Ishikawa (cell line): ENCODE measurements around the gene NTNG1.

Experiments
- CEBPB ChIP-seq: IDR thresholded peaks from 2 replicates; pipeline ENCODE4 v1.6.1; 2012
- CREB1 ChIP-seq: IDR thresholded peaks from 2 replicates; pipeline ENCODE4 v1.6.1; 2012; ENCODE audit warnings: low read depth
- EGR1 ChIP-seq: IDR thresholded peaks from 2 replicates; pipeline ENCODE4 v1.6.1; 2012
- EP300 ChIP-seq: IDR thresholded peaks from 2 replicates; pipeline ENCODE4 v1.6.1; 2012; ENCODE audit warnings: borderline replicate concordance
- FOXM1 ChIP-seq: IDR thresholded peaks from 2 replicates; pipeline ENCODE4 v1.6.1; 2012; ENCODE audit warnings: low read depth, borderline replicate concordance
- NFIC ChIP-seq: IDR thresholded peaks from 2 replicates; pipeline ENCODE4 v1.6.1; 2012
- RAD21 ChIP-seq: IDR thresholded peaks from 2 replicates; pipeline ENCODE4 v1.6.1; 2012; ENCODE audit warnings: low read depth
- REST ChIP-seq: IDR thresholded peaks from 2 replicates; pipeline ENCODE4 v1.6.1; 2012; ENCODE audit warnings: low read depth, mild to moderate bottlenecking
- TAF1 ChIP-seq: IDR thresholded peaks from 2 replicates; pipeline ENCODE4 v1.6.1; 2012; ENCODE audit warnings: low read depth, mild to moderate bottlenecking
- TCF12 ChIP-seq: IDR thresholded peaks from 2 replicates; pipeline ENCODE4 v1.6.1; 2012; ENCODE audit warnings: low read depth
- TEAD4 ChIP-seq: IDR thresholded peaks from 2 replicates; pipeline ENCODE4 v1.6.1; 2012
- USF1 ChIP-seq: IDR thresholded peaks from 2 replicates; pipeline ENCODE4 v1.6.1; 2012
- YY1 ChIP-seq: IDR thresholded peaks from 2 replicates; pipeline ENCODE4 v1.6.1; 2012; ENCODE audit warnings: low read depth
- ZBTB7A ChIP-seq: IDR thresholded peaks from 2 replicates; pipeline ENCODE4 v1.6.1; 2012; ENCODE audit warnings: low read depth
- TF ChIP-seq, protein P1 (sequence below): IDR thresholded peaks from 2 replicates; pipeline ENCODE4 v1.6.1; 2012

Gene NTNG1

DNA sequence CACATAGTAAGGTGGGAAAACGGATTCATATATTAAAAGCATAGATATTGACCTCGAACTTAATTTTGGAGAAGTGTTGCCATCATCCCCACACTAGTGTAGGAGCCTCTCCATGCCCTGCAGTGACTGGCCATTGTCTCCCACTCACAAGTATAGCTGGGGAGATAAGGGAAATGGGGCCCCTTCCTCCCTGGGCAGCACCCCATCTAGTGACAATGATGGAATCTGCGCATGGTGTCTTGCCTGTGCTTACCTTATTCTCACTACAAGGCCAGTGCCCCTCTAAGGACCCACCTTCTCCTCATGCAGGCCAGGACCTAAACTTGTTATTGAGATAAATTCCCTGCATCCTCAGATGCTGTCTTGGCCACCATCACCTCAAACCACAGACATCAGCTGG, 374.9 kb downstream of the NTNG1 start:
- TF ChIP-seq USF1 (no peak), TAF1 (no peak), FOXM1 (no peak), TCF12 (no peak), CEBPB (no peak), CREB1 (no peak), NFIC (no peak), TEAD4 (no peak)

DNA sequence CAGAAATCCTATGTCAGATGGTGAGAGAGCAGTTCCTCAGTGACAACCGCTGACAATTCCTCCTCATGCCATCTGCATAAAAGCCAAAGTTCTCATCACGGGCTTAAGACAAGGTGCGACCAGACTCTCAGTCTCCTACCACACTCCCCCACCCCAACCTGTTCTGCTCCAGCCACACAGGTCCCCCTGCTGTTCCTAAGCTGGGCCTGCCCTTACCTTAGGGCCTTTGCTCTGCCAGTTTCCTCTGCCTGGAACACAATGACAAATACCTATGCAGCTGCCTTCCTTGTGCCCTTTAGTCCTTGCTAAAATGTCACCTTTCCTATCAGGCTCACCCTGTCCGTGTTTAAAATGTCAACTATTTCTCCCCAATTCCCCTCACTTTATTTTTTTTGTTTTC, 382.2 kb downstream of the NTNG1 start:
- TF ChIP-seq TEAD4 (no peak), FOXM1 (no peak), YY1 (no peak), USF1 (no peak)
- TF ChIP-seq, protein P1, sequence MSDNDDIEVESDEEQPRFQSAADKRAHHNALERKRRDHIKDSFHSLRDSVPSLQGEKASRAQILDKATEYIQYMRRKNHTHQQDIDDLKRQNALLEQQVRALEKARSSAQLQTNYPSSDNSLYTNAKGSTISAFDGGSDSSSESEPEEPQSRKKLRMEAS = no peak

GRCh38 chr1:107523736-107524135, 382.9 kb downstream of the NTNG1 start:
- no peak for TF ChIP-seq REST
- no peak for TF ChIP-seq FOXM1
- no peak for TF ChIP-seq TEAD4

GRCh38 chr1:107524301-107524700, 383.5 kb downstream of the NTNG1 start:
- no peak for TF ChIP-seq EP300

DNA sequence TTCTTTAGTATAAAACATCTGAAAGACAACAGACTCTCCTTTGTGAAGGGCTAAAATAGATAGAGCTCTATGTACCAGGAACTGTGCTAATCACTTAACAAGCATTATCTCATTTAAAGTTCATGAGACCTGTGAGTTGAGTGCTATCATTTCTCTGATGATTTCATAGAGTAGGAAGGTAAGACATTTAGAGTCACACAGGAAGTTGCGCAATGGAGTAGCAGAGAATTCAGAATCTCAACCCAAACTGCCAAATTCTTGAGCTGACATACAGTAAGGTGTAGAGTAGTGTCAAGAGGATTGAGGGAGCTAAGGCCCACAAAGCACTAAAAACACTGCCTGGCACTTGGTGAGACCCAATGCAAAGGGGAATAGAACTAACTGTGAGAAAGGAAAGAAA, 384.3 kb downstream of the NTNG1 start:
- TF ChIP-seq ZBTB7A = no peak
- TF ChIP-seq, protein P1 = no peak
- no peak for TF ChIP-seq TAF1
- TF ChIP-seq USF1 = no peak
- TF ChIP-seq YY1 = no peak
- TF ChIP-seq FOXM1 = no peak
- peak; percentile 97 for TF ChIP-seq CEBPB

DNA sequence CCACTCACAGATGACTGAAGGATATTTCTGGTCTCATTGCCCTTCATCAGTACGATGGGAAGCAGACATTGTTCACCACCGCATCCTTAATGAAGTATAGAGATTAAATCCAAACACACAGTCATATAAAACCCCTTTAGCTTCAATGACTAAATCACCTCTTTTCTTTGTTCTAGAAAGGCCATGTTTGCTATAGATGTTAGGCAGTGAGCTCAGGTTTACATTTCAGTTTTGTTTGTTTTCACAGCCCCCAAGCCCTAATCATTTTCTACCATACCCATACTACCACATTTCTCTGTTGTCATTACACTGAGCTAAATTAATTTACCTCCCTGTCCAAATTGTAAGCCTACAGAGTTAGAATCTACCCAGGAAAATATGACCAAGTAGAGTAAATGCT, 385.1 kb downstream of the NTNG1 start:
- no peak for TF ChIP-seq CEBPB

DNA sequence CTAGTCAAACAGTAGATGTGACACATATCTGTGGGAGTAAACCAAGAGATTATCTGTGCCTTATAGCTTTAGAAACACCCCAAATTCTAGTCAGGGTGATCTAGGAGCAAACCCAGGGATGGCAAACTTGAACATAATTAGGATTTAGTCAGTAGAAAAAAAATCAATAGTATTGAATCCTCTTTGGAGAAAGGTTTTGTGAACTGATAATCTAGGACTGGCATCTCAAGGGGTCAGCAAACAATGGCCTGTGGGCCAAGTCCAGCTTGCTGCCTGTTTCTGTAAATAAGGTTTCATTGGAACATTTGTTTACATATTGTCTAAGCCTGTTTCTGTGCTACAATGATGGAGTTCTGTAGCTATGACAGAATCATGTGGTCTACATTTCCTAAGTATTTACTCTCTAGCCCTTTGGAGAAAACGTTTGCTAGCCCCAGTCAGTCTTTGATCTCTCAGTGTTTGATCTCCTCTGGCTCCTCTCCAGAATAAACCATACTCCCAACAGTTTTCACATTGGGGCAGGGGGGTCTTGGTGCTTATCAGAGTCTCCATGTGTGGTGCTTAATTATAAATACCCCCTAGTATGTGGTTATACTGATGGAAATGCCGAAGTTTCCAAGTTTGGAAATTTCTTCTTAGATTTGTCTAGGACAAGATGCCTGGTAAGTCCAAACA, 385.8 kb downstream of the NTNG1 start:
- no peak for TF ChIP-seq TCF12
- TF ChIP-seq TEAD4 = no peak
- no peak for TF ChIP-seq ZBTB7A
- no peak for TF ChIP-seq NFIC
- no peak for TF ChIP-seq USF1
- no peak for TF ChIP-seq CREB1
- TF ChIP-seq EP300 = no peak
- no peak for TF ChIP-seq YY1
- TF ChIP-seq RAD21 = no peak
- TF ChIP-seq, protein P1 = no peak
- TF ChIP-seq CEBPB = no peak
- no peak for TF ChIP-seq REST
- no peak for TF ChIP-seq EGR1
- TF ChIP-seq TAF1 = no peak
- TF ChIP-seq FOXM1 = no peak
